Fibroblast of lung (primary cell): ENCODE data around the gene SGPL1. TPM values are rescaled to one million over a fixed set of nuclear protein-coding genes. Genes with fewer than 3 reads are reported as not detected.
A peak's percentile ranks its signal among the peaks of the same experiment; 100 is the strongest.

Experiments used
- DNase-seq, 2 donors: peaks; one replicate each; pipeline versions ENCODE4 v3.0.0 to v3.0.0-alpha.2; 2010; ENCODE audit warnings: low read depth in 2 of 2
- H2AFZ ChIP-seq: 2 replicates; pipeline ENCODE4 v1.5.1; 2012; ENCODE audit warnings: low read length, control low read depth, inconsistent platforms
- H3K27ac ChIP-seq: 2 replicates; pipeline ENCODE4 v1.5.1; 2011; ENCODE audit warnings: low read length, control low read depth; ENCODE audit not compliant: insufficient read depth
- H3K27me3 ChIP-seq: 2 replicates; pipeline ENCODE4 v1.5.1; 2011; ENCODE audit warnings: mild to moderate bottlenecking, low read length; ENCODE audit not compliant: control insufficient read depth, insufficient read depth
- H3K36me3 ChIP-seq: 2 replicates; pipeline ENCODE4 v1.5.1; 2011; ENCODE audit warnings: low read length; ENCODE audit not compliant: control insufficient read depth, insufficient read depth
- H3K4me1 ChIP-seq: 2 replicates; pipeline ENCODE4 v1.5.1; 2011; ENCODE audit warnings: low read length; ENCODE audit not compliant: control insufficient read depth, insufficient read depth; ENCODE audit errors: extremely low read depth
- H3K4me2 ChIP-seq: 2 replicates; pipeline ENCODE4 v1.5.1; 2011; ENCODE audit warnings: low read length, control low read depth; ENCODE audit not compliant: insufficient read depth; ENCODE audit errors: extremely low read depth
- H3K4me3 ChIP-seq, 4 experiments: fragments of 200-600 bp in 1 of 4; sonication (generic) in 1 of 4; replicated peaks in 1 of 4; 2 replicates each; pipeline ENCODE4 v1.5.1; 2011 to 2016; ENCODE audit warnings: low read length in 4 of 4, low read depth in 3 of 4, mild to moderate bottlenecking in 3 of 4, control low read depth in 2 of 4, inconsistent platforms in 1 of 4, mixed read lengths in 1 of 4; ENCODE audit not compliant: insufficient read depth in 1 of 4; ENCODE audit errors: control extremely low read depth in 1 of 4
- H3K79me2 ChIP-seq: 2 replicates; pipeline ENCODE4 v1.5.1; 2012; ENCODE audit warnings: mild to moderate bottlenecking, low read length, inconsistent platforms; ENCODE audit not compliant: control insufficient read depth, insufficient read depth
- H3K9ac ChIP-seq: 2 replicates; pipeline ENCODE4 v1.5.1; 2011; ENCODE audit warnings: mild to moderate bottlenecking, low read length, control low read depth; ENCODE audit not compliant: insufficient read depth
- H3K9me3 ChIP-seq: 2 replicates; pipeline ENCODE4 v1.5.1; 2012; ENCODE audit warnings: low read depth, low read length; ENCODE audit not compliant: control insufficient read depth, insufficient read depth
- H4K20me1 ChIP-seq: 2 replicates; pipeline ENCODE4 v1.5.1; 2011; ENCODE audit warnings: low read length; ENCODE audit not compliant: control insufficient read depth, insufficient read depth; ENCODE audit errors: extremely low read depth
- CTCF ChIP-seq, 2 donors: IDR thresholded peaks in 1 of 2; conservative IDR thresholded peaks in 1 of 2; 1 replicate in 1 of 2; 2 replicates in 1 of 2; pipeline ENCODE4 v1.5.1; 2011 to 2012; ENCODE audit warnings: low read length in 2 of 2, control low read depth in 1 of 2, inconsistent platforms in 1 of 2, low read depth in 1 of 2, mild to moderate bottlenecking in 1 of 2
- EZH2 ChIP-seq: IDR thresholded peaks from 2 replicates; pipeline ENCODE4 v1.5.1; 2012; ENCODE audit warnings: low read length, control low read depth, mild to moderate bottlenecking; ENCODE audit errors: missing control alignments
- polyA plus RNA-seq, 2 donors: library from polyadenylated mRNA; depleted of rRNA in 1 of 2; stranded (reverse) in 1 of 2; unstranded in 1 of 2; fragments of >200 nt; gene quantifications; 2 replicates each; pipeline ENCODE4 v1.2.1, GENCODE V29; 2011 to 2012; ENCODE audit warnings: missing spikeins in 1 of 2
- total RNA-seq: library from RNA; depleted of rRNA; stranded (reverse); fragments of >200 nt; gene quantifications from 2 replicates; pipeline ENCODE4 v1.2.1, GENCODE V29; 2014

Gene SGPL1
- total and polyA plus RNA-seq, 2 donors (not counting 1 experiment from before 2014, with no cell fraction given) = 21.2 to 40.3 TPM

GRCh38 chr10:70903262-70903921 is 87.6 kb downstream of the SGPL1 start:
- no peak overlapping the region for H3K4me3 ChIP-seq
- TF ChIP-seq EZH2 (no peak), CTCF (conservative IDR thresholded peaks at IDR 0.05 in 1 of 2, IDR thresholded peaks at IDR 0.05 in 1 of 2; ENCODE audit: low read depth in 1 of 2, low read length in 2 of 2) (peak; percentile 90 to 92)
- DNase-seq = peak; percentile 36 to 50
- H4K20me1 ChIP-seq = no peaks in the 10 kb centered on the region
- H3K9ac ChIP-seq = no peak overlapping the region
- H3K4me1 ChIP-seq = no peaks in the 10 kb centered on the region
- H3K27ac ChIP-seq = no peak overlapping the region
- peaks cover 15% of the 10 kb centered on the region for H3K27me3 ChIP-seq
- H3K9me3 ChIP-seq = no peaks in the 10 kb centered on the region
- H3K36me3 ChIP-seq = no peaks in the 10 kb centered on the region
- no peak overlapping the region for H3K4me2 ChIP-seq
- no peak overlapping the region for H2AFZ ChIP-seq
- H3K79me2 ChIP-seq = no peaks in the 10 kb centered on the region

DNA sequence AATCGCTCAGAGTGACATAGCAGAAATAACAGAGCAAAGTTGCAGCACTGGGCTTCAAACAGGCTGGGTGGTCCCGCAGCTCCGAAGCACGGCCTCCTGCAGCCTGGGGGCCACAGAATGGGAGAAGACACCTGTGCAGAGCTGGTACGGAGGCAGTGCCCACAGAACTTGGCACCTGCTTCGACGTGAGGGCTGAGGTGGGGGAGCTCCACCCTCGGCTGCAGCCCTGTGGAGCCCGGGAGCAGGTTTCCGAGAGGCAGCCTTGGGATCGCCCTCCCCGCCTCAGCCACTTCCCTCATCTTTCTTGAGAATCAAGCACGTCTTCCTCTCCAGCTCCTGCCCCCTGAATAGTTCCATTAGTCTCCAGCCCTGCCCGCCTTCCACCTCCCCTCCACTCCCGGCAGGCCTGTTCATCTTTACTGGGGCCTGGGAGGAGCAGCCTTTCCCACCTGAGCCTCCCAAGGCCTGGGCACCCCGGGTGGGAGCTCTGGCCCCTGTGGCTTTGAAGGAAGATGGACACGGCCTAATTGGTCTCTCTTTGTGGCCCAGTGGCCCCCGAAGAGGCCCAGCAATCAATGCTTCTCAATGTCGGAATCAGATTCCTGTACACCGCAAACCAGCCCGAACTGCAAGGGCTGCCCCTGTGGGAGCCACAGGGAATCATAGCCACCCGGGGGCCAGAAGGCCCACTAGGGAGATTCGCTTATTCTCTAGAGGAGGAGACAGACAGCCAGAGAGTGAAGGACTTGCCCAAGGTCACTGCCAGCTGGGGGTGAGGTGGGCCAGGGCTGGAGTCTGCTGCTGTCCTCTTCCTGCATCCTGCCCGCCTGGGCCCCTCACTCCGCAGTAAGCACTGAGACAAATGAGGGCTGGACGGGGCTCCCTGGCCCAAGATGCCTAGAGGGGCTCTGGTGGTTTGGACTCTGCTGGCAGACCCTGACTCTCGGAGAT is 89.6 kb downstream of the SGPL1 start:
- TF ChIP-seq CTCF (conservative IDR thresholded peaks at IDR 0.05 in 1 of 2, IDR thresholded peaks at IDR 0.05 in 1 of 2; ENCODE audit: low read depth in 1 of 2, low read length in 2 of 2) = no peak
- TF ChIP-seq EZH2 = no peak
- Histone ChIP-seq H3K27me3 (peaks cover 11% of the 10 kb centered on the region), H3K79me2 (no peaks in the 10 kb centered on the region), H2AFZ (no peak overlapping the region), H3K36me3 (no peaks in the 10 kb centered on the region), H4K20me1 (no peaks in the 10 kb centered on the region), H3K9ac (no peak overlapping the region), H3K4me1 (no peaks in the 10 kb centered on the region), H3K4me2 (no peak overlapping the region), H3K9me3 (no peaks in the 10 kb centered on the region), H3K27ac (no peak overlapping the region), H3K4me3 (no peak overlapping the region)
- DNase-seq = no peak

- Histone ChIP-seq H3K4me1 (no peaks in the 10 kb centered on the region), H3K4me2 (no peak overlapping the region), H3K9me3 (no peaks in the 10 kb centered on the region), H3K4me3 (no peak overlapping the region), H3K36me3 (no peaks in the 10 kb centered on the region), H3K79me2 (no peaks in the 10 kb centered on the region), H2AFZ (no peak overlapping the region), H3K9ac (no peak overlapping the region), H3K27me3 (peaks cover 8% of the 10 kb centered on the region), H4K20me1 (no peaks in the 10 kb centered on the region), H3K27ac (no peak overlapping the region)
- no peak for DNase-seq
- TF ChIP-seq CTCF (conservative IDR thresholded peaks at IDR 0.05 in 1 of 2, IDR thresholded peaks at IDR 0.05 in 1 of 2; ENCODE audit: low read depth in 1 of 2, low read length in 2 of 2) (no peak), EZH2 (no peak)
Measured at GRCh38 chr10:70906031-70906783, 90.5 kb downstream of the SGPL1 start.
